ENCODE measurements around the gene IRGC. TPM values are rescaled to one million over a fixed set of nuclear protein-coding genes. Genes with fewer than 3 reads are reported as not detected.
A peak's percentile ranks its signal among the peaks of the same experiment; 100 is the strongest.

Gene IRGC
- total RNA-seq, 2 experiments from 2014 or later: not detected

DNA sequence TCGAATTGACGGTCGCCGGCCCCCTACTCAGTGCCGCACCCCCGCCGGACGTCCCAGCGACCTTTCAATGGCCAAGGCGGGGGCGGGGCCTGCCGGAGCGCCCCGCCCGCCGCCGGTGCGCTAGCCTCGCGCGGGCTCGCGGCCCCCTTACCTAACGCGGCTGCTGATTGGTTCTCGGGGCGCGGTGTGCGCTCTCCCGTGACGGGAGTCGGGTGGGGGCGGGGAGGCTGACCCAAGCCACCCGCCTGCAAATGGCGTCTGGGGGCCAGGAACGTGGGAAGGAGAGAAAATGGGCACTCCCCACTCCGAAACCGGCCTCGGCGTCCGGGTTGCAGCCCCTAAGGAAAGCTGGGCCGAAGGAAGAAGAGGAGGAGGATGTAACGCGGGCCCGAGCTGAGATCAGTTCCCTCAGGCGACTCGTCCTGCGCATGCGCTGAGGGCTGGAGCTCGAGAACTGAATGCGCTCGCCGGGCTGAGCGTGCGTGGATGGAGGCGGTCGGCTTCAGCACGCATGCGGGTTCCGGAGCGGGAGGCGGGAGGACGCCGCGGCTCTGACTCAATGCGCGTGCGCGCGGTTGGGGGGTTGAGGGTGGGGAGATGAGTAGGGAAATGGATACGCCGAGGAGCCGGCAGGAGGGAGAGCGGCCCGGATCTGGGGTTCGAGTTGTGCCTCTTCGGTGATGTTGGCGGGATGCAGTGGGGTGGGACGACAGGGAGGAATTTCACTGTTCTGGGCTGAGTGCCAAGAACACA, 38.8 kb downstream of the IRGC start, which contains the start of gene SMG9:
Gene SMG9, minus strand, starts transcription at position 460 of the 753 bp plus-strand sequence. CDS start 4,221 bp downstream, outside the sequence.
- ChIA-PET POLR2A (interaction anchor here (0.7 to 4.9 kb wide), 15 partner anchors 8 to 457 kb away, joined by 3 to 47 read pairs (median 5); partner anchors contain the start of genes IRGQ, KCNN4, ZNF227 and ZNF283), CTCF (interaction anchor here (0.9 to 3.4 kb wide), 4 partner anchors 10 to 86 kb away, joined by 3 to 22 read pairs (median 6); no protein-coding TSS in a partner anchor)
- no peaks in the 10 kb centered on the region for H3K9me3 Mint-ChIP-seq
- H3K27ac Mint-ChIP-seq: peak within 1 kb of the TSS; percentile 95
- ATAC-seq (ENCODE audit: poor library complexity): peak; percentile 79
- H3K36me3 Mint-ChIP-seq (ENCODE audit: low read depth): peaks cover 41% of the 10 kb centered on the region
- no peaks in the 10 kb centered on the region for H3K27me3 Mint-ChIP-seq
- peak; percentile 96 to 100 (median 98) for DNase-seq
- peaks cover 43% of the 10 kb centered on the region for H3K4me1 Mint-ChIP-seq (ENCODE audit: low read depth)
- H3K27ac ChIP-seq (ENCODE audit: low read depth in 1 of 2, low read length in 2 of 2): peak within 1 kb of the TSS; percentile 97 to 99
- intact Hi-C loops (cut with DNase I, micrococcal nuclease): loop anchor here (1.0 to 10.0 kb wide), 4 partner anchors 12 to 290 kb away; partner anchors contain the start of genes LYPD3 (in 1 of the 2), ZNF45 (in 1 of the 2) and ZNF575 (in 1 of the 2)
- H3K4me3 Mint-ChIP-seq: peak within 1 kb of the TSS; percentile 98
- H3K36me3 ChIP-seq (ENCODE audit: insufficient read depth, low read length): peaks cover 21% of the 10 kb centered on the region
- peaks cover 42% of the 10 kb centered on the region for H3K4me1 ChIP-seq (ENCODE audit: insufficient read depth, low read length)
- no peaks in the 10 kb centered on the region for H3K27me3 ChIP-seq (ENCODE audit: control insufficient read depth in 1 of 2, insufficient read depth in 2 of 2, low read length in 2 of 2)
- H3K4me3 ChIP-seq (ENCODE audit: low read length): peak within 1 kb of the TSS; percentile 95
- TF ChIP-seq, protein P1, sequence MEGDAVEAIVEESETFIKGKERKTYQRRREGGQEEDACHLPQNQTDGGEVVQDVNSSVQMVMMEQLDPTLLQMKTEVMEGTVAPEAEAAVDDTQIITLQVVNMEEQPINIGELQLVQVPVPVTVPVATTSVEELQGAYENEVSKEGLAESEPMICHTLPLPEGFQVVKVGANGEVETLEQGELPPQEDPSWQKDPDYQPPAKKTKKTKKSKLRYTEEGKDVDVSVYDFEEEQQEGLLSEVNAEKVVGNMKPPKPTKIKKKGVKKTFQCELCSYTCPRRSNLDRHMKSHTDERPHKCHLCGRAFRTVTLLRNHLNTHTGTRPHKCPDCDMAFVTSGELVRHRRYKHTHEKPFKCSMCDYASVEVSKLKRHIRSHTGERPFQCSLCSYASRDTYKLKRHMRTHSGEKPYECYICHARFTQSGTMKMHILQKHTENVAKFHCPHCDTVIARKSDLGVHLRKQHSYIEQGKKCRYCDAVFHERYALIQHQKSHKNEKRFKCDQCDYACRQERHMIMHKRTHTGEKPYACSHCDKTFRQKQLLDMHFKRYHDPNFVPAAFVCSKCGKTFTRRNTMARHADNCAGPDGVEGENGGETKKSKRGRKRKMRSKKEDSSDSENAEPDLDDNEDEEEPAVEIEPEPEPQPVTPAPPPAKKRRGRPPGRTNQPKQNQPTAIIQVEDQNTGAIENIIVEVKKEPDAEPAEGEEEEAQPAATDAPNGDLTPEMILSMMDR (IDR thresholded peaks at IDR 0.05): no peak
- H3K9me3 ChIP-seq (ENCODE audit: control insufficient read depth in 1 of 2, insufficient read depth in 1 of 2, low read length in 2 of 2): no peaks in the 10 kb centered on the region

DNA sequence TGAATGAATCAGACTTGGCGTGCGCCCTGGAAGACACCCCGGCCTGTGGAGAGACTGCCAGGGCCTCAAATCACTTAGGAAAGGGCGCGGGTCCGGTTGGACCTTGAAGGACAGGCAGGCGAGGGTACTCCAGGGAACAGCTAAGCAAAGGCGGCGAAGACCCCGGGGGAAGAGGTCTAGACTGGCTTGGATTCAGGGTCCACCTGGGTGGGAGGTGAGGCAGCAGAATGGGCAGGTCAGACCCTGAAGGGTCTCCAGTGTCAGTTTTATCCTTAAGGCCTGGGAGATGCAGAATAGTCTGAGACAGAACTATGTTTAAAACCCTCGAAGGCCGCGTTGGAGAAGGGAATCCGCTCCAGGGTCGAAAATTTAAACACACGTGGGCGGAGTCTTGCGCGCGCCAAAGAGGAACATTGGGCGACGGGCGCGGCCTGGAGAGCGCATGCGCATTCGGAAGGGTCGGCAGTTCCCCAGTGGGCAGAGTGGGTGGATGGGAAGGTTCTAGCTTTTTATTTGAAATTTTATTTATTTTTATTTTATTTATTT, 39.5 kb downstream of the IRGC start:
- H3K4me3 ChIP-seq (ENCODE audit: low read length): peak overlapping the region; percentile 95

DNA sequence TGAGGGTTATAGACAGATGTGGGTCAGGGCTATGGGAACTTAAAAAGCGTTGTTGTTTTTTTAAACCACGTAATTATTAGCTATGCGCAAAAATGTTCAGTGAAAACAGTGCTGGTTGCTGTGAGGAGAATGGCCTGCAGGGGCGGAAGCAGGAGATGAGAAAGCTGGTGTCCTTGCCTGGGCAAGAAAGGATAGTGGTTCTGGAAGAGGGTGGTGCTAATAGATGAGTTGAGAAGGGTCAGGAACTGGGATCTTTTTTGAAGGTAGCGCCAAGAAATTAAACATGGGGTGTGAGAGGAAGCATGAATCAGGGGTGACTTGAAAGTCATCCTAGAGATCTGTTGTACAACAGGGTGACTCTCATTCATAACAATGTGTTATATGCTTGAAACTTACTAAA, 43.6 kb downstream of the IRGC start:
- Mint-ChIP-seq H3K27me3 (no peaks in the 10 kb centered on the region), H3K4me3 (no peak overlapping the region), H3K36me3 (ENCODE audit: low read depth) (peaks cover 9% of the 10 kb centered on the region), H3K4me1 (ENCODE audit: low read depth) (peaks cover 17% of the 10 kb centered on the region), H3K27ac (no peak overlapping the region), H3K9me3 (no peaks in the 10 kb centered on the region)
- Histone ChIP-seq H3K36me3 (ENCODE audit: insufficient read depth, low read length) (no peaks in the 10 kb centered on the region), H3K27ac (ENCODE audit: low read depth in 1 of 2, low read length in 2 of 2) (no peak overlapping the region), H3K4me3 (ENCODE audit: low read length) (no peak overlapping the region), H3K9me3 (ENCODE audit: control insufficient read depth in 1 of 2, insufficient read depth in 1 of 2, low read length in 2 of 2) (no peaks in the 10 kb centered on the region), H3K27me3 (ENCODE audit: control insufficient read depth in 1 of 2, insufficient read depth in 2 of 2, low read length in 2 of 2) (no peaks in the 10 kb centered on the region), H3K4me1 (ENCODE audit: insufficient read depth, low read length) (peaks cover 32% of the 10 kb centered on the region)
- POLR2A ChIA-PET: no interaction called here
- no peak for DNase-seq
- CTCF ChIA-PET: interaction anchor here (0.8 to 2.6 kb wide), 2 partner anchors 14 to 33 kb away, joined by 3 to 9 read pairs; no protein-coding TSS in a partner anchor
- TF ChIP-seq, protein P1 (IDR thresholded peaks at IDR 0.05): no peak
- ATAC-seq (ENCODE audit: poor library complexity): no peak
- intact Hi-C loops (cut with DNase I, micrococcal nuclease): loop anchor here in 1 of 2 experiments (10.0 kb wide), 2 partner anchors 225 to 295 kb away; partner anchors contain the start of genes LYPD3 and ZNF575

More for the DNA sequence above, 39.5 kb downstream of the IRGC start:
- Histone ChIP-seq H3K36me3 (ENCODE audit: insufficient read depth, low read length) (peaks cover 14% of the 10 kb centered on the region), H3K27ac (ENCODE audit: low read depth in 1 of 2, low read length in 2 of 2) (peak overlapping the region; percentile 97 to 99), H3K4me1 (ENCODE audit: insufficient read depth, low read length) (peaks cover 42% of the 10 kb centered on the region), H3K9me3 (ENCODE audit: control insufficient read depth in 1 of 2, insufficient read depth in 1 of 2, low read length in 2 of 2) (no peaks in the 10 kb centered on the region), H3K27me3 (ENCODE audit: control insufficient read depth in 1 of 2, insufficient read depth in 2 of 2, low read length in 2 of 2) (no peaks in the 10 kb centered on the region)
- DNase-seq (peak; percentile 55 to 89 (median 69)), ATAC-seq (ENCODE audit: poor library complexity) (no peak)
- TF ChIP-seq, protein P1 (IDR thresholded peaks at IDR 0.05): no peak
- Mint-ChIP-seq H3K27me3 (no peaks in the 10 kb centered on the region), H3K4me3 (peak overlapping the region; percentile 98), H3K9me3 (no peaks in the 10 kb centered on the region), H3K4me1 (ENCODE audit: low read depth) (peaks cover 43% of the 10 kb centered on the region), H3K27ac (peak overlapping the region; percentile 95), H3K36me3 (ENCODE audit: low read depth) (peaks cover 35% of the 10 kb centered on the region)
- CTCF ChIA-PET: interaction anchor here (1.9 to 3.4 kb wide), 2 partner anchors 10 to 11 kb away, joined by 9 to 22 read pairs; no protein-coding TSS in a partner anchor
- intact Hi-C loops (cut with DNase I, micrococcal nuclease): loop anchor here (1.0 to 10.0 kb wide), 3 partner anchors 11 to 291 kb away; partner anchors contain the start of genes LYPD3 (in 1 of the 2) and ZNF575 (in 1 of the 2)
- POLR2A ChIA-PET: interaction anchor here (0.8 to 4.9 kb wide), 14 partner anchors 8 to 457 kb away, joined by 3 to 47 read pairs (median 5); partner anchors contain the start of genes IRGQ, KCNN4, ZNF227 and ZNF283
